Measurements from ENCODE around the gene ATP5IF1.

DNA sequence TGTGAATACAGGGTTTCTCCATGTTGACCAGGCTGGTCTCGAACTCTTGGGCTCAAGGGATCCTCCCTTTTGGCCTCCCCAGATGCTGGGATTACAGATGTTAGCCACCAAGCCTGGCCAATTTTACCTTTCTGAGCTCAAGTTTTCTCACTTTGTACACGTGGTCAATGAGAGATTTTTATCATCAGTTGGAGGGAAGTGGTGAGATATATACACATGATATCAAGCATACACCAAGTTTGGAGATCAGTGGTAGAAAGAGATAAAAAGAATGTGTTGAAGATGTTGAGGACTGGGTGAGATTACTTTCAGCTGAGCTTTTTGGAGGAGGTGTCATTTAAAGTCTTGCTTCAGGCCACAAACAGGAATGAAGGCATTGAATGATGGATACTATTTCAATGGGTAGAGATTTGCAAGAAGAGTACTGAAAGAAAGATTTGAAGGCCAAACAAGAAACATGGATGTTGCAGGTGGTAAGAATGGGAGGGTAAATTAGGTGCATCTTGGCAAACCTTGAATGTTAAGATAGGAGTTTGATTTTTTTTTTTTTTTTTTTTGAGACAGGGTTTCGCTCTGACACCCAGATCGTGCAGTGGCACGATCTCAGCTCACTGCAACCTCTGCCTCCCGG is 20.4 kb downstream of the ATP5IF1 start:
- TF ChIP-seq, protein P1, sequence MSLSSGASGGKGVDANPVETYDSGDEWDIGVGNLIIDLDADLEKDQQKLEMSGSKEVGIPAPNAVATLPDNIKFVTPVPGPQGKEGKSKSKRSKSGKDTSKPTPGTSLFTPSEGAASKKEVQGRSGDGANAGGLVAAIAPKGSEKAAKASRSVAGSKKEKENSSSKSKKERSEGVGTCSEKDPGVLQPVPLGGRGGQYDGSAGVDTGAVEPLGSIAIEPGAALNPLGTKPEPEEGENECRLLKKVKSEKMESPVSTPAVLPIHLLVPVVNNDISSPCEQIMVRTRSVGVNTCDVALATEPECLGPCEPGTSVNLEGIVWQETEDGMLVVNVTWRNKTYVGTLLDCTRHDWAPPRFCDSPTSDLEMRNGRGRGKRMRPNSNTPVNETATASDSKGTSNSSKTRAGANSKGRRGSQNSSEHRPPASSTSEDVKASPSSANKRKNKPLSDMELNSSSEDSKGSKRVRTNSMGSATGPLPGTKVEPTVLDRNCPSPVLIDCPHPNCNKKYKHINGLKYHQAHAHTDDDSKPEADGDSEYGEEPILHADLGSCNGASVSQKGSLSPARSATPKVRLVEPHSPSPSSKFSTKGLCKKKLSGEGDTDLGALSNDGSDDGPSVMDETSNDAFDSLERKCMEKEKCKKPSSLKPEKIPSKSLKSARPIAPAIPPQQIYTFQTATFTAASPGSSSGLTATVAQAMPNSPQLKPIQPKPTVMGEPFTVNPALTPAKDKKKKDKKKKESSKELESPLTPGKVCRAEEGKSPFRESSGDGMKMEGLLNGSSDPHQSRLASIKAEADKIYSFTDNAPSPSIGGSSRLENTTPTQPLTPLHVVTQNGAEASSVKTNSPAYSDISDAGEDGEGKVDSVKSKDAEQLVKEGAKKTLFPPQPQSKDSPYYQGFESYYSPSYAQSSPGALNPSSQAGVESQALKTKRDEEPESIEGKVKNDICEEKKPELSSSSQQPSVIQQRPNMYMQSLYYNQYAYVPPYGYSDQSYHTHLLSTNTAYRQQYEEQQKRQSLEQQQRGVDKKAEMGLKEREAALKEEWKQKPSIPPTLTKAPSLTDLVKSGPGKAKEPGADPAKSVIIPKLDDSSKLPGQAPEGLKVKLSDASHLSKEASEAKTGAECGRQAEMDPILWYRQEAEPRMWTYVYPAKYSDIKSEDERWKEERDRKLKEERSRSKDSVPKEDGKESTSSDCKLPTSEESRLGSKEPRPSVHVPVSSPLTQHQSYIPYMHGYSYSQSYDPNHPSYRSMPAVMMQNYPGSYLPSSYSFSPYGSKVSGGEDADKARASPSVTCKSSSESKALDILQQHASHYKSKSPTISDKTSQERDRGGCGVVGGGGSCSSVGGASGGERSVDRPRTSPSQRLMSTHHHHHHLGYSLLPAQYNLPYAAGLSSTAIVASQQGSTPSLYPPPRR (CRISPR knock-in tag; IDR thresholded peaks at IDR 0.05; ENCODE audit: borderline replicate concordance): no peak
- no peak for TF ChIP-seq SP1 (CRISPR knock-in tag; IDR thresholded peaks at IDR 0.05)
- TF ChIP-seq CHD1 (IDR thresholded peaks at IDR 0.05; ENCODE audit: low read length): no peak

Data from K562 (cell line).